GM18507 (cell line): Measurements from ENCODE around the gene ITPR2.
"Not testable (repeated sequence)": the region's sequence is repeated elsewhere in the genome, so short reads cannot be mapped to it uniquely, and the experiment has no call there.

Experiments used
- DNase-seq: peaks from one replicate; pipeline ENCODE4 v3.0.0; 2011; ENCODE audit warnings: low read depth; ENCODE audit not compliant: insufficient read length; ENCODE audit errors: extremely low spot score
- FAIRE-seq: peaks from 2 replicates; lab custom pipeline; 2011; peaks lifted over from hg19 to GRCh38; lab: Jason Lieb, UNC

ITPR2 gene

DNA sequence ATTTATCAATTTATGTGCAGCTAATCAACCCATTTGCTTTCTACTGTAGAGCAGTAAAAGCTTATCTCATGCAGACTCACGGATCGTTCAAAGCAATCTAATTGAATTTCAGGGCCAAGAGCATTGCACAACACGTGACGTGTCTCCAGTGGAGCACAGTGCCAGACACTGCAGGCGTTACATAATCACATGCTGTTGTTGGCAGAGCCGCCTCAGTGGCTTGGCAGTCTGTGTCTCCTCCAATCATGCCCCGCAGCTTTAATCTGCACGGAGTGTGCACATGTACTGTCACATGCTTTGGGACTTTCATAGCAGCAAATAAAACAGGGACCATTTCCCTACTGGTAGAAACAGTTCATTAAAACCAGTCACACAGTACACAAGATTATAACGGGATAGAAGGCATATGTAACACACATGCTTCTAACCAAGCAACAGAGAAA, 309.3 kb downstream of the ITPR2 start:
- DNase-seq, result no peak

DNA sequence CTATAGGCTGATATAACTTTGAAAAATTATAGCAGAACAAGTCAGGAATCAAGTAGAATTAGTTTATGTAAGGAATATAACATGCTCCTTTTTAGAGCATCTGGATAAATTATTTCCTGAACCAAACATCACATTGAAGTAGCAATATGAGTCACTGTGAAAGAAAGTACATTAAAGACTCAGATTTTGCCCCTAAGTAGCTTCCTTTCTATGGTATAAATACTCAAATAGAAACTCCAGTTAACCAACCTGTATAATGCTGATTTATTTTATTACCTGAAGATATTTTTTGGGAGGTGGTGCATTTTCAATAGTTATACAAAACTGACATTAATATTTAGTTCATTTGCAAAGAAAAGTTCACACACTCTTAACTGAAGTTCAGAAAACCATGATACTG, 312.1 kb downstream of the ITPR2 start:
- FAIRE-seq, result peak; percentile 45
- no peak for DNase-seq

More for the DNA sequence above, 309.3 kb downstream of the ITPR2 start:
- FAIRE-seq, result no peak

- DNase-seq (no peak), FAIRE-seq (no peak)
Measured at GRCh38 chr12:26520109-26520508, 312.9 kb downstream of the ITPR2 start.

- no peak for DNase-seq
Measured at GRCh38 chr12:26519462-26519861, 313.5 kb downstream of the ITPR2 start.

DNA sequence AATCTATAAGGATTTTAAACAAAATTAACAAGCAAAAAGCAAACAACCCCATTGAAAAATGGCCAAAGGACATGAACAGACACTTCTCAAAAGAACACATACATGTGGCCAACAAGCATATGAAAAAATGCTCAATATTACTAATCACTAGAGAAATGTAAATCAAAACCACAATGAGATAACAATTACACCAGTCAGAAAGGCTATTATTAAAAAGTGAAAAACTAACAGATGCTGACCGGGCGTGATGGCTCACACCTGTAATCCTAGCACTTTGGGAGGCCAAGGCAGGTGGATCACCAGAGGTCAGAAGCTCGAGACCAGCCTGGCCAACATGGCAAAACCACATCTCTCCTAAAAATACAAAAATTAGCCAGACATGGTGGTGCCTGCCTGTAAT, 315.7 kb downstream of the ITPR2 start:
- FAIRE-seq, result peak; percentile 91
- DNase-seq, result not testable (repeated sequence)

More at GRCh38 chr12:26519462-26519861, 313.5 kb downstream of the ITPR2 start:
- FAIRE-seq, result no peak

DNA sequence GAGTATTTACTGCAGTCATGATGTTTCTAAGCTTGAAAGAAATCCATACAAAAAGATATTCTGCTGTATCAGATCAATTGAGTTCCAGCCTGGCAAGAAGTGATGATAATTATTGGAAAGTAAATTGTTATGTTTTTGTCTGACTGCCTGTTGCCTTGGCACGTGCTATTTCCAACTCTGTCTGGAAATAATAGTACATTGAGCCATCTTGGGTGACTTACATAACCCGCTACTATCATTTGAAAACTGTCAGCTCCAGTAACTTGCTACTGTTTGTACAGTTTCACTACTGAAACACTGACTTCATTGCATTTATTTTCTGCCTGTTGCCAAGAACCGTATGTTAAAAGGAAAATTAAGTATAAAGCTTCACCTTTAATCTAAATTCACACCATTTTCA, 318.6 kb downstream of the ITPR2 start:
- DNase-seq (no peak), FAIRE-seq (no peak)

- DNase-seq, result no peak
- no peak for FAIRE-seq
Measured at GRCh38 chr12:26513363-26514043, 319.5 kb downstream of the ITPR2 start.

GRCh38 chr12:26512213-26512612, 320.8 kb downstream of the ITPR2 start:
- DNase-seq (no peak), FAIRE-seq (no peak)

DNA sequence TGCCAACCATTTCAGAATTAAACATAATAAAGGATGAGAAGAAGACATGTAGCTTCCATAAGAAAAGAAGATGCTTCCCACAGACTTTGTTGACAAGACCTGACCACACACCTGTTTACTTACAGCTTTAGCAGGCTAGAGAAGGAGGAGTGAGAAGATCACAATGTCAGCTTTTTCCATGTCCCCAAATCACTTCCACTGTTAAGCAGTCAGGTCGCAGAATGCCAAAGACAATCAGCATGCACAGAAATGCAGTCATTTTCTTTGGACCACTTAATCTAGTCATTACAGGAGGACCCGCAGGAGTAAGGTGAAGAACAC, 322.7 kb downstream of the ITPR2 start:
- no peak for FAIRE-seq
- no peak for DNase-seq

GRCh38 chr12:26507613-26508012, 325.4 kb downstream of the ITPR2 start:
- FAIRE-seq, result no peak
- no peak for DNase-seq

- DNase-seq (no peak), FAIRE-seq (no peak)
Measured at GRCh38 chr12:26499979-26500640, 332.9 kb downstream of the ITPR2 start.

GRCh38 chr12:26496170-26496569, 336.8 kb downstream of the ITPR2 start:
- DNase-seq, result no peak
- FAIRE-seq, result no peak

DNA sequence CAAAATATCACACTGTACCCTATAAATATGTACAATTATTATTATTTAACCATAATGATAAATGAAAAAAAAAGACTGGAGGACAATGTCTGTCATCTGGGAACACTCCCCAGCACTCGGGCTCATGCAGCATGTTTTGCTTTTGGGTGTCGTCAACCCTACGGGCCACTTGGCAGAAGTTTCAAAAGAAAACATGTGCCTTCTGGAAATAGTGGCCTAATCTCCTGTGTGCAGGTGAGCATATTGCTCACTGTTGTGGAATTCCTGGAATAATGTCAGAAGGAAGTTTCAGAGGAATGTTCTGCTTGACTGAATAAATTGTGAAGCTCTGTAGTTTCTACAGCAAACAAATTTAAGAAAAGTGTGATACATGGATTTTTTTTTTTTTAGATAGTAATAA, 339.3 kb downstream of the ITPR2 start:
- FAIRE-seq (no peak), DNase-seq (no peak)

DNA sequence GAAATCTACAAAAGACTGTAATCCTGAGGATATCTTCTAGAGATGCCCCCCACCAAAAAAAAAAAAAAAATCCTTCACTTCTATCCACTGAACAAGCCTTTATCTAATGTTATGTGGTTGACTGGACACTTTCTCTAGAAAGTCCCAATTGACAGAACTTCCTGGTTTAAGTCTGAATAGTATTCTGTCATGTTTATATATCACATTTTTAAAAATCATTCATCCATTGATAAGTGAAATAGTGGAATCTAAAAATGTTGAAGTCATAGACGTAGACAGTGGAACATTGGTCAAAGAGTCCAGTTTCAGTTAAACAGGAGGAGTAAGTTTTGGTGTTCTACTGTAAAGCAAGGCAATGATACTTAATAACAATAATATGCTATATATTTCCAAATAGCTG, 340.6 kb downstream of the ITPR2 start:
- DNase-seq, result no peak
- no peak for FAIRE-seq

GRCh38 chr12:26489908-26490307, 343.1 kb downstream of the ITPR2 start:
- no peak for FAIRE-seq

GRCh38 chr12:26488351-26488750, 344.6 kb downstream of the ITPR2 start:
- DNase-seq, result no peak
- FAIRE-seq, result no peak

More at GRCh38 chr12:26489908-26490307, 343.1 kb downstream of the ITPR2 start:
- no peak for DNase-seq

GRCh38 chr12:26473291-26473690, 359.7 kb downstream of the ITPR2 start:
- peak; percentile 100 for FAIRE-seq
- DNase-seq, result peak; percentile 51

DNA sequence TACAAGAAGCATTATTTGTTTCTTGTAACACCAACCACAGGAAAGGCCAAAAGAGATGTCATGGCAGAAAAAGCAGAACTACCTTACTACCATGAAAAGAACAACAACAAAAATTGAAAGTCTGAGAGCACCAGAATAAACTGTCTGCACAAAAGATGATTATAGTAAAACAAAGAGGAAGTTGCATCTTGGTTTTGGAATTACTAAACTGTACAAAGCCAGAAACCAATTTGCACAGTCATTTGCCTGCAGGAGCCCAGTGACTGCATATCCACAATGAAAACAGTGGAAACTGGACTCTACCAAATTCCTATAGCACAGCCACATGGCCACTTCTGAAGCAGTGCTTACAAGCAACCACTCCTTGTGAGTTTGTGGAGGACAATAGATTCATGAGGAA, 361.4 kb downstream of the ITPR2 start:
- FAIRE-seq (peak; percentile 95), DNase-seq (peak; percentile 20)

- DNase-seq (no peak), FAIRE-seq (no peak)
Measured at GRCh38 chr12:26469421-26470180, 363.4 kb downstream of the ITPR2 start.

GRCh38 chr12:26467351-26467750, 365.6 kb downstream of the ITPR2 start:
- no peak for FAIRE-seq
- no peak for DNase-seq

- DNase-seq (no peak), FAIRE-seq (no peak)
Measured at GRCh38 chr12:26466726-26467125, 366.3 kb downstream of the ITPR2 start.
